ENCODE results near the gene HOXB6.

The HOXB6 gene

GRCh38 chr17:48551596-48552465 is 53.0 kb downstream of the HOXB6 start:
- no peak for DNase-seq

- no peak for DNase-seq
These were observed 53.6 kb downstream of the HOXB6 start for GRCh38 chr17:48551214-48551555.

GRCh38 chr17:48550502-48551213 is 54.1 kb downstream of the HOXB6 start:
- DNase-seq = no peak

- no peak for DNase-seq
These were observed 54.8 kb downstream of the HOXB6 start for GRCh38 chr17:48549914-48550501.

- no peak for DNase-seq
These were observed 55.5 kb downstream of the HOXB6 start for GRCh38 chr17:48549281-48549630.

GRCh38 chr17:48548523-48549280 is 56.1 kb downstream of the HOXB6 start:
- DNase-seq = no peak

GRCh38 chr17:48547808-48548522 is 56.8 kb downstream of the HOXB6 start:
- peak; percentile 42 for DNase-seq

GRCh38 chr17:48546924-48547807 is 57.6 kb downstream of the HOXB6 start:
- DNase-seq = no peak

GRCh38 chr17:48546137-48546923 is 58.5 kb downstream of the HOXB6 start:
- DNase-seq = no peak

All from stimulated activated naive CD4-positive, alpha-beta T cell treated with Interleukin-2 at 50 U/mL for 16 hours (primary cell).